Stimulated activated CD4-positive, alpha-beta T cell treated with anti-CD3 and anti-CD28 coated beads, TNF-alpha, amount 100 ng/mL, for 1 hour (primary cell): ENCODE data around the gene IGFALS.

ENCODE experiments used
- DNase-seq, 3 donors: peaks; one replicate each; pipeline ENCODE4 v3.0.0-alpha.2; 2020; ENCODE audit warnings: low read depth in 3 of 3, low spot score in 1 of 3

The IGFALS gene

DNA sequence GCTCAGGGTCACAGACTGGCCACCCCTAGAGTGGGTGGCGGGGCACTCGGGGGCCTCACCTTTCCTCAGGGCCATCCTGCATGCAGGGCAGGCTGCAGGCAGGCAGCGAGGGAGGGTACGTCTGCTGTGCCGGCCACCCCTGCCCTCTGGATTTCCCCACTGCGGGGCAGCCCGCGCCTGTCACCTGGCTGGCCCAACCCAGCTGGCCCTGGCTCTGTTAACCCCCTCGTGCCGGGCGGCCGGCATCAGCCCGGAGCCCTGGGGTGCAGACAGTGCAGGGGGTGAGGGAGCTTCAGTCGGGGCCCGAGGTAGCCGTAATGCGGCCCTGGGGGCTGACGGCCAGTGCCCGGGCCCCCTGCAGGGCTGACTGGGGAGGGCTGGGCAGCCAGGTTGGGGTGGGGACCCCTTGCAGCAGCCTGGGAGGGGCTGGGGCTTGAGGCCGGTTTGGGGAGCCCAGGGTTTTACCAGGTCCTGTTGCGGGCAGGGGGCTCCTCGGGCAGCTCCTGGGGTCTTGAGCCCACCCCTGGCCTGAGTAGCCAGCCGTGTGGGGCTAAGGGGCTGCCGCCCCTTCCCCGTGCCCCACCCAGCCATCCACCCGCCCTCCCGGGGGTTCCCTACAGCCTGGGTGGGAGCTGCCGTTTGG, at the start of gene IGFALS:
TSS of gene IGFALS (minus strand) at position 128 of the 643 bp plus-strand sequence. CDS start at position 75, 53 bp downstream.
- no peak for DNase-seq

DNA sequence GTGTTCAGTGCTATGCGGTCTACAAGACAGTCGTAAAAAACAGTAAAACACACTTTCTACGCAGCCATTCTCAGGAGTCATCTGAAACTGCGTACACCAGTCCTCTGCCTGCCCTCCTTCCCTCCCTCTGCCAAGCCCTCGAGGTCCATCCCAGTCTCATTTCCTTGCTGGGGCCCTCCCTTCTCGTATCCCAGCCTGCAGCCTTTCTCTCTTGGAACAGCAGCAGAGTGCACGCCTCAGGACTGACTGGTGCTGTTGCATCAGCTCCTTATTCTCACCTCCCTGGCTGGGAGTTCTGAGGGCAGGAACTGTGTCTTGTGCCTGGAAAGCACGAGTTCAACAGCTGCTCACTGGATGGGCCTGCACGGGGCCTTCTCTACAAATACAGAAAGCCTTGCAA, 46.0 kb upstream of the IGFALS start:
- no peak for DNase-seq

GRCh38 chr16:1834096-1834495, 40.6 kb upstream of the IGFALS start:
- DNase-seq = no peak

DNA sequence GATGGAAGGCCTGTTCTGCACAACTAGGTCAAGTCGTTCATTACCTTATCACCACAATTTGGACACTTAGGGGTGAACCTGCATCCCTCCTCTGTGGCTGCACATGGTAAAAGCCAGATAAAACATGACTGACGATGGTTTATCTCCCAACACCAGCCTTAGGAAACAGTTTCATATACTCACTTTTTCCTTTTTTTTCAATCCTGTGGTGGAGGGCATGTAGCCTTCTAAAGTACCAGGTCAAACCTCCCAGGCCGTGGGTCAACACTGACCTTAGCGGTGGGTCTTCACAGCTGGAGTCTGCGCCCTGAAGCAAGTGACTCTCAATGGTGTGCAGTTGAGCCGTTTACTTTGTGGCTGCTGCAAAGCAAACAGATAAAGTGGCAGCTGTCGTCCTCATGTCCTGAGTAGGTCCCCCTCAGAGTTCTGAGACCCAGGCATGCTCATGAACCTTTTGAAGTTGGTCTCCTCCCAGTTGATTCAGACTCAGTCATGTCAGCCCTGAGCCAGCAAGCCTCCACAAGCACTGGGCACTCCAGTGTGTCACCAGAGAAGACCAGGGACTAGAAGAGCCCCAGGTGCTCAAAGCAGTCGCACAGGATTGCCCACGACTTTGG, 39.4 kb upstream of the IGFALS start:
- DNase-seq = no peak

- DNase-seq = no peak
These were observed 37.9 kb upstream of the IGFALS start for GRCh38 chr16:1831186-1832075.

- DNase-seq = no peak
These were observed 36.7 kb upstream of the IGFALS start for GRCh38 chr16:1830213-1830612.

- no peak for DNase-seq
These were observed 35.3 kb upstream of the IGFALS start for GRCh38 chr16:1828645-1829410.

GRCh38 chr16:1826691-1827573, 33.4 kb upstream of the IGFALS start, which contains the start of the genes FAHD1 and HAGH:
TSS of gene FAHD1 (plus strand) at chr16:1827206. CDS start at chr16:1827239, 33 bp downstream.
TSS of gene HAGH (minus strand) at chr16:1826825. CDS start at chr16:1826787, 38 bp downstream.
- DNase-seq = peak; percentile 77 to 85 (median 81)

DNA sequence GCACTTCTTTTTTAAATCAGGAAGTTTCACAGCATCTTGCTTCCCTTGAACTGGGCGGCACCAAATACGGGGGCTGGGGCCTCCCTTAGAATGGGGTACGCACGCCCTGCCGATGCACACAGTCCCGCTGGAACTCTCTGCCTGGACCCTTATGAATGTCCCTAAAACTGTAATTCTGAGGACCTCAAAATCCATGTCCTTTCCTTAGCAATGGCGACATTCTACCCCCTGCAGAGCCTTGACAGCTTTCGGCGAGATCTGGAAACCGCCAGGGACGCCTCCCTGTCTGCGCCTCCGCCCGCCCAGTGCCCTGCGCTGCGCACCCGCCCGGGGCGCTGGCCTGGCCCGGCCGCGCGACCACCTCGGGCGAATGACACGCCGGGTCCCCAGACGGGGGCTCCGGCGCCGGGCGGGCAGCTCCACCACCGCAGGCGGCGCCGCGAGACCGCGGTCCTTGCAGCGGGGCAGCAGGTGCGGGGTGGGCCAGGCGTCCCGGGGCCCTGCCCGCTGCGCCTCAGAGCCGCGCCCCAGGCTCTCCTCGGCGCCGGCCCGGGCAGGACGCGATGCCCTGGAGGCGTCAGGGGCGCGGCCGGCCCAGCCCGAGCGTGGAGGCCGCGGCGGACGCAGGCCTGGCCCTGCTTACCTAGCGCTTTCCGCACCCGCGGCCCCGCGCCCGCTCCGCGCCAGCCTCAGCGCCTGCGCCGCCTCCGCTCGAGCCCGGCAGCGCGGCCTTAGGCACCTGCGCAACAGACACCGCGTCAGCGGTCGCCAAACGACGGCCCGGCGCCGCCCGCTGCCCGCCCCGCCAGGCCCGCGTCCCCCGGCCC, 32.6 kb upstream of the IGFALS start:
- peak in 2 of 3 donors; percentile 21 to 53 for DNase-seq

DNA sequence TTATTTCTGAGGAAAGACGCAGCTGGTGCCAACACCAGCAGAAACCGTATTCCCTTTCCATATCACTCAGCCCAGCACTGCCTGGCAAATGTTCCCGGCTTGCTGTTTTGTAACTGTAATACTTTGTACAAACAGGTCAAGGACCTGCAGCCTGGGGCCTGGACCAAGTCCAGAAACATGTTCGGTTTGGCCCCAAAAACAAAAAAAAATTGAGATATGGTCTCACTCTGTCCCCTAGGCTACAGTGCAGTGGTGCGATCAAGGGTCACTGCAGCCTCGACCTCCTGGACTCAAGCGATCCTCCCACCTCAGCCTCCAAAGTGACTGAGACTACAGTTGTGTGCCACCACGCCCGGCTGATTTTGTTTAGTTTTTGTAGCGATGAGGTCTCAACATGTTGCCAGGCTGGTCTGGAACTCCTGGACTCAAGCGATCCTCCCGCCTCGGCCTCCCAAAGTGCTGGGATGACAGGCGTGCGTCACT, 31.9 kb upstream of the IGFALS start:
- DNase-seq = no peak

GRCh38 chr16:1823821-1824220, 30.3 kb upstream of the IGFALS start:
- DNase-seq = no peak

GRCh38 chr16:1822801-1823200, 29.3 kb upstream of the IGFALS start:
- DNase-seq = no peak

DNA sequence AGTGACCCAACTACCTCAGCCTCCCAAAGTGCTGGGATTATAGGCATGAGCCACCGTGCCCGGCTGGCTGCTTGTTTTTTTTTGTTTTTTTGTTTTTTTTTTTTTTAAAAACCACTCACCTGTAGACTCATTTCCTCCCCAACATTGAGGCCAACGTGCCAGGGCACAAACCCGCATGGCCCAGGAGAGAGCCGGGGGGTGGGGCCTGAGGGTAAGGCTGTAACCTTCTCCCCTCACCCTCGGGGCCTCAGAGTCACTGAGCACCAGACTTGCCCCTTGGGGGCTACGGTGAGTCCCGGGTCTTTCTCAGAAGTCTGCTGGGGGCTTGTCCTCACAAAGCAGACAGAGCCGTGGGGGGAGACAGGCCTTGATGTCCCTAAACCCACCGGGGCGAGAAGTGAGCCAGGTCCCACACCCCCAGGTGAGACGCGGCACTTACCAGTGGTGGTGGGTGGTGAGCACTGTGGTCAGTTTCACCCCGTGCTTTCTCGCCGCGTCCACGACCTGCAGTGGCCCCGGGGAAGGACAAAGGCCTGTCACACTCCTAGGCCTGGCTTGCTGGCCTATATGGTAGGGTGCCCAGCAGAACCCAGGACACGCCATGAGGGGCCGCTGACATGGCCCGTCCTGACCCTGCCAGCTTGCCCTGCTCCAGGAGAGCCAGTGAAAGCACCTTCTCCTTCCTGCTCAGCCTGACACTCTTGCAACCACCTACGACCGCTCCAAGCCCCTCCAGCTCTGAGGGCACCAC, 28.5 kb upstream of the IGFALS start:
- DNase-seq = no peak

- DNase-seq = no peak
These were observed 27.4 kb upstream of the IGFALS start for GRCh38 chr16:1820946-1821290.

- DNase-seq = no peak
These were observed 26.8 kb upstream of the IGFALS start for GRCh38 chr16:1820096-1820945.

GRCh38 chr16:1819611-1820010, 26.1 kb upstream of the IGFALS start:
- no peak for DNase-seq

- DNase-seq = no peak
These were observed 25.5 kb upstream of the IGFALS start for GRCh38 chr16:1818873-1819525.
